Measurements from ENCODE around the gene CHRNA4.

- TF ChIP-seq CTCF (conservative IDR thresholded peaks at IDR 0.05) (no peak), ZFX (IDR thresholded peaks at IDR 0.05) (no peak)
Measured at GRCh38 chr20:63333241-63333836, 27.8 kb downstream of the CHRNA4 start.

All from C4-2B (cell line).